Inferior parietal cortex (tissue), 1 donor: ENCODE results near the gene DHCR7.
A peak's percentile ranks its signal among the peaks of the same experiment; 100 is the strongest.

Experiments
- DNase-seq: peaks from one replicate; pipeline ENCODE4 v3.0.0-alpha.2; 2016; ENCODE audit errors: extremely low spot score

The DHCR7 gene, protein sequence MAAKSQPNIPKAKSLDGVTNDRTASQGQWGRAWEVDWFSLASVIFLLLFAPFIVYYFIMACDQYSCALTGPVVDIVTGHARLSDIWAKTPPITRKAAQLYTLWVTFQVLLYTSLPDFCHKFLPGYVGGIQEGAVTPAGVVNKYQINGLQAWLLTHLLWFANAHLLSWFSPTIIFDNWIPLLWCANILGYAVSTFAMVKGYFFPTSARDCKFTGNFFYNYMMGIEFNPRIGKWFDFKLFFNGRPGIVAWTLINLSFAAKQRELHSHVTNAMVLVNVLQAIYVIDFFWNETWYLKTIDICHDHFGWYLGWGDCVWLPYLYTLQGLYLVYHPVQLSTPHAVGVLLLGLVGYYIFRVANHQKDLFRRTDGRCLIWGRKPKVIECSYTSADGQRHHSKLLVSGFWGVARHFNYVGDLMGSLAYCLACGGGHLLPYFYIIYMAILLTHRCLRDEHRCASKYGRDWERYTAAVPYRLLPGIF

DNA sequence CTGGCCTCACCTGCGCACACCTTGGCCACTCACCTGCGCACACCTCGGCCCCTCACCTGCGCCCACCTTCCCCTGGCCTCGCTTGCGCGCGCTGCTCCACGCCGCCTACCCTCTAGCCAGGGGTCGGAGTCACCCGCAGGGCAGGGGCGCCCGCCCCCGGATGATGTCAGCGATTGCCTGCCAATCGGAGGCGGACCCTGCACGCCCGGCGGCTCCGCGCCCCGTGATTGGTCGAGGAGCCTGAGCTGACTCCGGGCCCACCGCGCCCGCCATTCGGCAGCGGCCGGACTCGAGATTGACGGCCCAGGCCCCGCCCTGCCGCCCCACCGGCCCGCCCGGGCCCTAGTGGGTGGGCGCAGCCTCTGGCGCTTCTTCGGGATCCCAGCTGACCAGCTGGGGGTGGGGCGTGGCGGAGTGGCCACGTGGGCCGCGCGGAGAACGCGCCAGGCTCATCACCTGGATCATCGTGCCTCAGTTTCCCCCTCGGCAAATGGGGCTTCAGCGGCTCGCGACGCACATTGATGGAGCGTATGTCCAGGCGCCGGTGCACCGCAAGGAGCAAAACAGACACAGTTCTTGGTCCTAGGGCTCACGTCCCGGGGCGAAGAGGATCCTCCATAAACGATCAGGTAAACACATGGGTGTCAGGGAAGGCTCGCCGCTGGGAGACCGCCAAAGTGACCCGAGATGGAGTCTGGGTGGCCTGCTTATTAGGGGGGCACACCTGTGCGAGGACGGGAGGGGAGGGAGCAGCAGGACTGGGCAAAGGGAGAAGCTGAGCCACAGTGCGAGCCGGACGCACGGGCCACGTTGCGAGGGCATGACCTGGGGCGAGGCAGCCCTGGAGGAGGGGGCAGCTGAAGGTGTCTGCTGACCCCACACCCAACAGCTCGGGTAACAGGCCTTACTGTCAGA, at the start of gene DHCR7:
Gene DHCR7 (minus strand): TSS at position 137 of the 915 bp plus-strand sequence. CDS start 3,441 bp downstream, outside the sequence.
- DNase-seq: peak; percentile 92

DNA sequence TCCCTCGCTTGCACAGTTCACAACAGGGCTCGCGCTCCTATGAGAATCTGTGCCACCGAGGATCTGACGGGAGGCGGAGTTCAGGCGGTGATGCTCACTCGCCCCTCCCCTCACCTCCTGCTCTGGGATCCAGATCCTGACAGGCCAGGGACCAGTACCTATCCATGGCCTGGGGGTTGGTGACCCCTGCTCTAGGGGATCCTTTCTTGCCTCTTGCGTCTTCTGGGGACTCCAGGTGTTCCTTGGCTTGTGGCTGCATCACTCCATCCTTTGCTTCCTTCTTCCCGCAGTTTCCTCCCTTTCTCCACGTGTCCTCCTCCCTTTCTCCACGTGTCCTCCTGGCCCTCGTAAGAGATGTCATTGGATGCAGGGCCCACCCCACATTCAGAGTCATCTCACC, 48.2 kb upstream of the DHCR7 start:
- DNase-seq: no peak

GRCh38 chr11:71495286-71496230, 47.4 kb upstream of the DHCR7 start:
- no peak for DNase-seq

GRCh38 chr11:71491940-71492339, 43.7 kb upstream of the DHCR7 start:
- no peak for DNase-seq

DNA sequence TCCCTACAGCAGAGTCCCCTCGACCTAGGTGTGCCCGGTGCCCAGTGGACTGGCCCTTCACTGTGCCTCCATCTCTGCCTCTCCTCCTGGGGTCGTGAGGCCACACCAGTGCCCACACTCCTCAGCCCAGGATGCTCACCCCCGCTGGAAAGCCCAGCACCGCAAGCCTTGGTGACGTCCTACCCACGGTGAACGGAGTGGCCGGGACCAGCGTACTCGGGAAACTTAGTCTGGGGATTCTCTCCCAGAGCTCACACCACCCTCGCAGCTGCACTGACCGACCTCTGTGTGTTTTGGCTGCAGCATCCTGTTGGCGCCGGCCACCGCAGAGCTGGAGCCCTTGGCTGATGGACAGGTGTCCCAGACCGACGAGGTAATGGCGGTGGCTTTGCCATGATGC, 43.3 kb upstream of the DHCR7 start:
- no peak for DNase-seq

DNA sequence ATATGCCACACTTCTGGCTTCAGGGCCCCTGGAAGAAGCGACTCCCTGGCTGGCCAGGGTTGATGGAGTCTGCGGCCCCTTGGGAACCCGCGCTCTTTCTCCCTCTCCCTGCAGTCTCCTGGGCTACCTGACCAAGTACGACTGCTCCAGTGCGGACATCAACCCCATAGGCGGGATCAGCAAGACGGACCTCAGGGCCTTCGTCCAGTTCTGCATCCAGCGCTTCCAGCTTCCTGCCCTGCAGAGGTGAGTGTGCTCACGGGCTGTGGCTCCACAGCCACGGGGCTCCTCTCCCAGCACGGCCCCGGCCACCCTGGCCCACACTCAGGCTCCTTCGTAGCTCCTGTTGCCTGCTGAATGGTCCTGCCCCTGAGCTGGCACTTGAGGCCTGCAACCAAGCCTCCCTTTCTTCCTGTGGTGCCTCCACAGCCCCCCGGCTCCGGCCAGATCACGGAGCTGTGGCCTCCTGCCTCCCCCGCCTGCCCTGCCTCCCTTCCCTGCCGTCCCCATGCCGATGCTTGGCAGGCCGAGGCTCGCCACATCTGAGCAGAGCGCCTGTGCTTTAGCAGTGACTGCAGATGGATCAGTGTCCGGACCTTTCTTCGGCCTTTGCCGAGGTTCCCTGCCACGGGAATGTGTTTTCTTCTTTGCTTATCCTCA, 42.7 kb upstream of the DHCR7 start:
- no peak for DNase-seq

- no peak for DNase-seq
These were observed 42.0 kb upstream of the DHCR7 start for GRCh38 chr11:71490044-71490730.

GRCh38 chr11:71489311-71490043, 41.3 kb upstream of the DHCR7 start:
- no peak for DNase-seq

GRCh38 chr11:71488681-71489270, 40.6 kb upstream of the DHCR7 start:
- DNase-seq: no peak

- no peak for DNase-seq
These were observed 38.1 kb upstream of the DHCR7 start for GRCh38 chr11:71486320-71486719.

DNA sequence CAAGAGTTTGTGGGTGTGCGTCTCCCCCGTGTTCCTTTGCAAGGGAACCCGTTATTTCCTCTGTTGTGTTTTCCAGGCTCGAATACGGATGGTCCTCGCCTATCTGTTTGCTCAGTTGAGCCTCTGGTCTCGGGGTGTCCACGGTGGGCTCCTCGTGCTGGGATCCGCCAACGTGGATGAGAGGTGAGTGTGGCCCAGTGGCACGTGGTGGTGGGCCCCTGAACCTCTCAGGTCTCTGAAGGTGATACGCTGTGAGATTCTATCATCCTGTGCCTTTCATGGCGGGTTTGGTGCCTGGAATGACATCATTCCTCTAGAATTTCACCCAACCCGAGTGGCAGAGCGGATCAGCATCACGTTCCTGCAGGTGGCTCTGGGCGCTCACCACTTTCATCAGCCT, 37.3 kb upstream of the DHCR7 start:
- DNase-seq: no peak

- DNase-seq: no peak
These were observed 36.8 kb upstream of the DHCR7 start for GRCh38 chr11:71485063-71485399.

- no peak for DNase-seq
These were observed 36.3 kb upstream of the DHCR7 start for GRCh38 chr11:71484248-71485062.

- DNase-seq: no peak
These were observed 35.5 kb upstream of the DHCR7 start for GRCh38 chr11:71483692-71484091.

DNA sequence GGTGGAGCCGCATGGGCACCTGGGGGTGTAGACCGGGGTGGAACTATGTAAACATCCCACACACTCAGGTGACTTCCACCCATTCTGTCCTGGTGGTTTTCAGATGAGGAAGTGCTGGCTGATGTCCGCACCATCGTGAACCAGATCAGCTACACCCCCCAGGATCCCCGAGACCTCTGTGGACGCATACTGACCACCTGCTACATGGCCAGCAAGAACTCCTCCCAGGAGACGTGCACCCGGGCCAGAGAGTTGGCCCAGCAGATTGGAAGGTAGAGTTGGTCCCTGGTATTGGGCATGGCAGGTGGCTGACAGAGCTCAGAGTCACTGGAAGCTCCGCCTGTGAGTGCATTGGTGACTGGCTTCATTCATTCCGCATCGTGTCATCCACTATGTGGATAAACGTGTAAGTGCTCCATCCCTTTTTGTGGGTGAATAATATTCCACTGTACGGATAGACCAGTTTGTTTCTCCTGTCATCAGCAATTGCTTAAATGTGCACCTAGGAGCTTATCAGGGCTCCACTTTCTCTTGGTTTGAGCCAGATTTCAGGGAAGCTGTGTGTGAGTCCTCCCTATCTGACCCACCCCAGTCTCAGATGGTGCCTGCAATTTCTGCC, 34.7 kb upstream of the DHCR7 start:
- DNase-seq: no peak

GRCh38 chr11:71482216-71482615, 34.0 kb upstream of the DHCR7 start:
- DNase-seq: no peak

- no peak for DNase-seq
These were observed 33.1 kb upstream of the DHCR7 start for GRCh38 chr11:71481101-71481960.
